HCT116 (cell line): ENCODE data around the gene TM6SF1. TPM values are rescaled to one million over a fixed set of nuclear protein-coding genes. Genes with fewer than 3 reads are reported as not detected.

ENCODE experiments used
- ATAC-seq: fragments of 200-7000 bp; cut with Tn5 transposase; 2 replicates; pipeline ENCODE4 v1.9.1; 2020; ENCODE audit warnings: mild to moderate bottlenecking, moderate library complexity
- BruUV-seq: library from RNA; stranded (reverse); fragments of 400-500 nt; replicated peaks from 2 replicates; lab custom pipeline; 2021; lab: Mats Ljungman, UMichigan
- CTCF ChIA-PET: fragments of 300-600 bp; sonication (Branson Sonifier 250); formaldehyde crosslinking; loops from one replicate; lab custom pipeline; 2021; ENCODE audit warnings: antibody characterized with exemption; lab: Charles Lee
- POLR2A ChIA-PET: fragments of 300-600, 350-600 bp; sonication (Branson Sonifier 250); formaldehyde crosslinking; loops from one replicate; lab custom pipeline; 2021; ENCODE audit warnings: antibody characterized with exemption; lab: Charles Lee
- RAD21 ChIA-PET, 2 experiments: fragments of 300-600 bp; sonication (Branson Sonifier 250); formaldehyde crosslinking; loops; one replicate each; lab custom pipeline; 2023; ENCODE audit warnings: low total read pairs in 2 of 2; ENCODE audit not compliant: uncharacterized antibody in 2 of 2, unreplicated experiment in 2 of 2, low non-redundant PET in 1 of 2; lab: Charles Lee
- DNase-seq: peaks from one replicate; pipeline ENCODE4 v3.0.0-alpha.2; 2010; ENCODE audit warnings: low read depth, low spot score
- H2AFZ ChIP-seq: fragments of 200-600 bp; shearing (Covaris generic), sonication (generic); 2 replicates; pipeline ENCODE4 v1.6.1; 2017; ENCODE audit warnings: low read depth, mixed run types, mixed read lengths, antibody characterized with exemption, low read length; ENCODE audit not compliant: poor library complexity, severe bottlenecking
- H3K27ac ChIP-seq: 2 replicates; pipeline ENCODE4 v1.5.1; 2012; ENCODE audit warnings: low read depth, low read length
- H3K27me3 ChIP-seq: fragments of 200-600 bp; sonication (generic); 2 replicates; pipeline ENCODE4 v1.6.1; 2016; ENCODE audit warnings: mixed run types, low read length, mixed read lengths; ENCODE audit not compliant: insufficient read depth
- H3K36me3 ChIP-seq, 2 experiments: fragments of 200-500 bp in 1 of 2; fragments of 200-600 bp in 1 of 2; sonication (Bioruptor generic) in 1 of 2; sonication (generic) in 1 of 2; 2 replicates each; pipeline versions ENCODE4 v1.5.1 to v1.6.1; 2014 to 2016; ENCODE audit warnings: low read length in 2 of 2, inconsistent platforms in 1 of 2, mixed read lengths in 1 of 2, mixed run types in 1 of 2; ENCODE audit not compliant: insufficient read depth in 2 of 2, control insufficient read depth in 1 of 2
- H3K4me1 ChIP-seq, 2 experiments: fragments of 200-600 bp in 1 of 2; sonication (generic) in 1 of 2; 2 replicates each; pipeline versions ENCODE4 v1.5.1 to v1.6.1; 2012 to 2017; ENCODE audit warnings: low read length in 2 of 2, inconsistent platforms in 1 of 2, mild to moderate bottlenecking in 1 of 2, mixed read lengths in 1 of 2, mixed run types in 1 of 2, moderate library complexity in 1 of 2; ENCODE audit not compliant: insufficient read depth in 2 of 2, control insufficient read depth in 1 of 2
- H3K4me2 ChIP-seq: fragments of 200-600 bp; sonication (generic); 2 replicates; pipeline ENCODE4 v1.6.1; 2017; ENCODE audit warnings: mixed run types, low read length, mixed read lengths
- H3K4me3 ChIP-seq, 2 experiments: fragments of 200-600 bp in 1 of 2; sonication (generic) in 1 of 2; replicated peaks in 1 of 2; 2 replicates each; pipeline ENCODE4 v1.5.1; 2011 to 2016; ENCODE audit warnings: low read length in 2 of 2, control low read depth in 1 of 2, low read depth in 1 of 2, mild to moderate bottlenecking in 1 of 2, mixed read lengths in 1 of 2, mixed run types in 1 of 2
- H3K79me2 ChIP-seq: fragments of 200-600 bp; sonication (generic); 2 replicates; pipeline ENCODE4 v1.6.1; 2017; ENCODE audit warnings: mild to moderate bottlenecking, mixed run types, low read length, moderate library complexity, mixed read lengths; ENCODE audit not compliant: insufficient read depth
- H3K9ac ChIP-seq: fragments of 200-600 bp; sonication (generic); 2 replicates; pipeline ENCODE4 v1.6.1; 2016; ENCODE audit warnings: low read length, mixed read lengths
- H3K9me2 ChIP-seq: fragments of 200-600 bp; sonication (generic), shearing (Covaris generic); 2 replicates; pipeline ENCODE4 v1.6.1; 2017; ENCODE audit warnings: mixed run types, mild to moderate bottlenecking, moderate library complexity; ENCODE audit not compliant: insufficient read depth
- H3K9me3 ChIP-seq, 2 experiments: fragments of 200-500 bp in 1 of 2; fragments of 200-600 bp in 1 of 2; sonication (Bioruptor generic) in 1 of 2; sonication (generic) in 1 of 2; 2 replicates each; pipeline ENCODE4 v1.6.1; 2014 to 2017; ENCODE audit warnings: low read length in 2 of 2, mixed read lengths in 2 of 2, inconsistent platforms in 1 of 2, low read depth in 1 of 2, mild to moderate bottlenecking in 1 of 2, mixed run types in 1 of 2, moderate library complexity in 1 of 2; ENCODE audit not compliant: control insufficient read depth in 1 of 2, insufficient read depth in 1 of 2
- H4K20me1 ChIP-seq: fragments of 200-600 bp; sonication (generic), shearing (Covaris generic); 2 replicates; pipeline ENCODE4 v1.6.1; 2017; ENCODE audit warnings: mixed run types, mild to moderate bottlenecking, moderate library complexity; ENCODE audit not compliant: insufficient read depth
- CBX3 ChIP-seq: IDR thresholded peaks from 2 replicates; pipeline ENCODE4 v1.6.1; 2012; ENCODE audit warnings: low read depth
- CEBPB ChIP-seq: IDR thresholded peaks from 2 replicates; pipeline ENCODE4 v1.6.1; 2012; ENCODE audit warnings: low read depth
- CTCF ChIP-seq, 3 experiments: fragments of 200-600 bp in 1 of 3; sonication (generic) in 1 of 3; IDR thresholded peaks in 2 of 3; conservative IDR thresholded peaks in 1 of 3; 2 replicates each; pipeline ENCODE4 v1.5.1; 2012 to 2017; ENCODE audit warnings: low read depth in 2 of 3, low read length in 2 of 3, antibody characterized with exemption in 1 of 3, borderline replicate concordance in 1 of 3, control low read depth in 1 of 3, mild to moderate bottlenecking in 1 of 3, mixed read lengths in 1 of 3, mixed run types in 1 of 3, moderate library complexity in 1 of 3; ENCODE audit not compliant: insufficient read depth in 1 of 3
- EGR1 ChIP-seq: IDR thresholded peaks from 2 replicates; pipeline ENCODE4 v1.6.1; 2012; ENCODE audit warnings: low read depth
- ELF1 ChIP-seq: IDR thresholded peaks from 2 replicates; pipeline ENCODE4 v1.6.1; 2012; ENCODE audit warnings: low read depth, borderline replicate concordance
- EZH2 ChIP-seq: fragments of 200-600 bp; sonication (generic); IDR thresholded peaks from 2 replicates; pipeline ENCODE4 v1.6.1; 2017; ENCODE audit warnings: antibody characterized with exemption, mixed run types
- EZH2phosphoT487 ChIP-seq: fragments of 200-600 bp; IDR thresholded peaks from 2 replicates; pipeline ENCODE4 v1.6.1; 2018; ENCODE audit warnings: antibody characterized with exemption, borderline replicate concordance
- JUND ChIP-seq: IDR thresholded peaks from 2 replicates; pipeline ENCODE4 v1.6.1; 2012
- MAX ChIP-seq: IDR thresholded peaks from 2 replicates; pipeline ENCODE4 v1.6.1; 2012
- POLR2A ChIP-seq: IDR thresholded peaks from 2 replicates; pipeline ENCODE4 v1.7.0; 2011; ENCODE audit warnings: borderline replicate concordance; ENCODE audit not compliant: insufficient read depth, insufficient read length; ENCODE audit errors: extremely low read depth
- RAD21 ChIP-seq: IDR thresholded peaks from 2 replicates; pipeline ENCODE4 v1.6.1; 2012; ENCODE audit warnings: low read depth, mild to moderate bottlenecking
- REST ChIP-seq: IDR thresholded peaks from 2 replicates; pipeline ENCODE4 v1.6.1; 2012; ENCODE audit warnings: low read depth
- SIN3A ChIP-seq: IDR thresholded peaks from 2 replicates; pipeline ENCODE4 v1.6.1; 2012; ENCODE audit warnings: low read depth
- SP1 ChIP-seq: IDR thresholded peaks from 2 replicates; pipeline ENCODE4 v1.6.1; 2012; ENCODE audit warnings: low read depth
- TCF7L2 ChIP-seq: IDR thresholded peaks from 2 replicates; pipeline ENCODE4 v1.7.0; 2011; ENCODE audit warnings: borderline replicate concordance, inconsistent platforms; ENCODE audit not compliant: insufficient read depth, insufficient read length; ENCODE audit errors: extremely low read depth
- YY1 ChIP-seq: IDR thresholded peaks from 2 replicates; pipeline ENCODE4 v1.6.1; 2011; ENCODE audit warnings: low read length, low read depth, moderate library complexity, mild to moderate bottlenecking; ENCODE audit not compliant: insufficient replicate concordance; ENCODE audit errors: extremely low read depth
- intact Hi-C: fragments of 100-400 bp; cut with micrococcal nuclease; formaldehyde crosslinking; loops from 2 replicates; pipeline ENCODE4 v1.10.0; 2022
- total RNA-seq: library from RNA; stranded (reverse); gene quantifications from one replicate; pipeline ENCODE4 v1.2.1, GENCODE V29; 2021; ENCODE audit not compliant: unreplicated experiment

TM6SF1 gene
- total RNA-seq, 1 experiment from 2014 or later, result not detected

- Histone ChIP-seq H4K20me1 (no peaks in the 10 kb centered on the region), H3K9ac (no peak overlapping the region), H3K9me2 (no peaks in the 10 kb centered on the region), H2AFZ (no peak overlapping the region), H3K79me2 (no peaks in the 10 kb centered on the region), H3K27me3 (no peaks in the 10 kb centered on the region; the same call in 1 of the 2 replicates), H3K27ac (no peak overlapping the region), H3K4me3 (no peak overlapping the region), H3K9me3 (no peaks in the 10 kb centered on the region), H3K4me2 (no peak overlapping the region), H3K36me3 (no peaks in the 10 kb centered on the region), H3K4me1 (no peaks in the 10 kb centered on the region)
- no TSS peak for BruUV-seq
- POLR2A ChIA-PET, result no interaction called here
- RAD21 ChIA-PET, result no interaction called here
- CTCF ChIA-PET, result no interaction called here
- intact Hi-C loops, result no loop called here
- TF ChIP-seq SP1 (no peak), CEBPB (no peak), MAX (no peak), CBX3 (no peak), POLR2A (no peak), EZH2 (no peak), TCF7L2 (no peak), SIN3A (no peak), EGR1 (no peak), JUND (no peak), CTCF (IDR thresholded peaks at IDR 0.05 in 2 of 3, conservative IDR thresholded peaks at IDR 0.05 in 1 of 3; ENCODE audit: borderline replicate concordance in 1 of 3, insufficient read depth in 1 of 3, low read depth in 2 of 3, low read length in 2 of 3) (no peak), YY1 (no peak), REST (no peak), EZH2phosphoT487 (no peak), ELF1 (no peak), RAD21 (no peak)
- DNase-seq, result no peak
- ATAC-seq, result no peak
These were observed 4.9 kb downstream of the TM6SF1 start for GRCh38 chr15:83112233-83112955.
